Right lobe of liver (tissue), 6 donors: Measurements from ENCODE around the gene RASA2. TPM values are rescaled to one million over a fixed set of nuclear protein-coding genes. Genes with fewer than 3 reads are reported as not detected.

Source experiments
- ATAC-seq, 4 donors: fragments of 200-7000 bp; cut with Tn5 transposase; one replicate each; pipeline ENCODE4 v1.9.1; 2020; ENCODE audit warnings: mild to moderate bottlenecking in 4 of 4, moderate library complexity in 4 of 4
- DNase-seq, 3 donors: peaks; one replicate each; pipeline ENCODE4 v3.0.0-alpha.2; 2020
- H3K27ac ChIP-seq, 3 donors: fragments of 200-600 bp; one replicate each; pipeline ENCODE4 v1.8.0; 2022
- H3K27me3 ChIP-seq, 2 donors: fragments of 200-600 bp; one replicate each; pipeline ENCODE4 v1.8.0; 2022
- H3K36me3 ChIP-seq, 4 donors: fragments of 200-600 bp; sonication (generic) in 1 of 4; one replicate each; pipeline versions ENCODE4 v1.5.1 to v1.8.0; 2017 to 2022; ENCODE audit warnings: control low read depth in 1 of 4
- H3K4me1 ChIP-seq, 4 donors: fragments of 200-600 bp; sonication (generic) in 1 of 4; one replicate each; pipeline versions ENCODE4 v1.5.1 to v1.8.0; 2017 to 2022; ENCODE audit warnings: control low read depth in 1 of 4
- H3K4me3 ChIP-seq, 3 donors: fragments of 200-600 bp; one replicate each; pipeline ENCODE4 v1.8.0; 2022
- H3K9me3 ChIP-seq, 4 donors: fragments of 200-600 bp; sonication (generic) in 1 of 4; one replicate each; pipeline versions ENCODE4 v1.5.1 to v1.8.0; 2017 to 2022; ENCODE audit warnings: control low read depth in 1 of 4
- POLR2A ChIP-seq: fragments of 450-650 bp; IDR thresholded peaks from one replicate; pipeline ENCODE4 v1.6.1; 2017; ENCODE audit warnings: antibody characterized with exemption, mild to moderate bottlenecking
- WGBS: methylation state at CpG from one replicate; pipeline ENCODE4 v1.1.6; 2018; ENCODE audit warnings: low coverage, low lambda C conversion rate; ENCODE audit not compliant: insufficient coverage; ENCODE audit errors: missing lambda C conversion rate; 5-methylcytosine and 5-hydroxymethylcytosine counted together
- intact Hi-C, 2 donors: fragments of 100-400 bp; cut with DNase I; formaldehyde crosslinking; loops; one replicate each; pipeline versions ENCODE4 v1.11.2 to v1.14.1; 2022
- total RNA-seq, 6 experiments: library from RNA; depleted of rRNA in 2 of 6; stranded (reverse); fragments of >200 nt in 2 of 6; fragmentation: NEBNext Ultra II Directional in 3 of 6; extraction: Animal tissue kit (Norgen Biotek cat#: 25700) in 3 of 6; gene quantifications; one replicate each; pipeline versions ENCODE4 v1.1.0 to v1.2.4, GENCODE V29; 2016 to 2023
- TF ChIP-seq, protein P1 (sequence below), 4 donors: fragments of 200-600 bp in 3 of 4; fragments of 450-650 bp in 1 of 4; IDR thresholded peaks; one replicate each; pipeline versions ENCODE4 v1.5.1 to v1.8.0; 2016 to 2022; ENCODE audit warnings: antibody characterized with exemption in 4 of 4, mild to moderate bottlenecking in 2 of 4
- donor health status: DM: no; HTN: yes; CAD: no.
- donor health status: DM: no; HTN: no; CAD: no.
- donor health status: DM: no; HTN: no; CAD: no.
- donor health status: DM: no; HTN: yes; CAD: no.
- donor health status: DM: no; HTN: yes; CAD: no.

RASA2 gene
- total RNA-seq, 6 experiments from 2014 or later: 3.5 to 7.9 (median 5.5) TPM

GRCh38 chr3:141507392-141508066 lies 20.7 kb downstream of the RASA2 start:
- Histone ChIP-seq H3K36me3 (no peaks in the 10 kb centered on the region), H3K9me3 (no peaks in the 10 kb centered on the region), H3K4me1 (no peaks in the 10 kb centered on the region), H3K27me3 (no peaks in the 10 kb centered on the region), H3K27ac (no peak overlapping the region), H3K4me3 (no peak overlapping the region)
- TF ChIP-seq, protein P1, sequence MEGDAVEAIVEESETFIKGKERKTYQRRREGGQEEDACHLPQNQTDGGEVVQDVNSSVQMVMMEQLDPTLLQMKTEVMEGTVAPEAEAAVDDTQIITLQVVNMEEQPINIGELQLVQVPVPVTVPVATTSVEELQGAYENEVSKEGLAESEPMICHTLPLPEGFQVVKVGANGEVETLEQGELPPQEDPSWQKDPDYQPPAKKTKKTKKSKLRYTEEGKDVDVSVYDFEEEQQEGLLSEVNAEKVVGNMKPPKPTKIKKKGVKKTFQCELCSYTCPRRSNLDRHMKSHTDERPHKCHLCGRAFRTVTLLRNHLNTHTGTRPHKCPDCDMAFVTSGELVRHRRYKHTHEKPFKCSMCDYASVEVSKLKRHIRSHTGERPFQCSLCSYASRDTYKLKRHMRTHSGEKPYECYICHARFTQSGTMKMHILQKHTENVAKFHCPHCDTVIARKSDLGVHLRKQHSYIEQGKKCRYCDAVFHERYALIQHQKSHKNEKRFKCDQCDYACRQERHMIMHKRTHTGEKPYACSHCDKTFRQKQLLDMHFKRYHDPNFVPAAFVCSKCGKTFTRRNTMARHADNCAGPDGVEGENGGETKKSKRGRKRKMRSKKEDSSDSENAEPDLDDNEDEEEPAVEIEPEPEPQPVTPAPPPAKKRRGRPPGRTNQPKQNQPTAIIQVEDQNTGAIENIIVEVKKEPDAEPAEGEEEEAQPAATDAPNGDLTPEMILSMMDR (IDR thresholded peaks at IDR 0.05): no peak
- TF ChIP-seq POLR2A: no peak
- DNase-seq: no peak
- ATAC-seq: no peak
- intact Hi-C loops: no loop called here
- WGBS: 91% methylated on average over 3 of the region's 3 CpGs

- Histone ChIP-seq H3K27me3 (no peaks in the 10 kb centered on the region), H3K4me3 (no peak overlapping the region), H3K4me1 (no peaks in the 10 kb centered on the region), H3K36me3 (no peaks in the 10 kb centered on the region), H3K9me3 (no peaks in the 10 kb centered on the region), H3K27ac (no peak overlapping the region)
- WGBS: 83% methylated on average over 3 of the region's 3 CpGs
- DNase-seq: no peak
- TF ChIP-seq POLR2A: no peak
- TF ChIP-seq, protein P1 (IDR thresholded peaks at IDR 0.05): no peak
- no peak for ATAC-seq
- intact Hi-C loops: no loop called here
These were observed 21.2 kb downstream of the RASA2 start for GRCh38 chr3:141508067-141508436.

- Histone ChIP-seq H3K27ac (no peak overlapping the region), H3K27me3 (no peaks in the 10 kb centered on the region), H3K4me3 (no peak overlapping the region), H3K4me1 (no peaks in the 10 kb centered on the region), H3K36me3 (no peaks in the 10 kb centered on the region), H3K9me3 (no peaks in the 10 kb centered on the region)
- intact Hi-C loops: no loop called here
- 70% methylated on average over 4 of the region's 4 CpGs for WGBS
- DNase-seq: no peak
- TF ChIP-seq, protein P1 (IDR thresholded peaks at IDR 0.05): no peak
- no peak for TF ChIP-seq POLR2A
- ATAC-seq: no peak
These were observed 24.5 kb downstream of the RASA2 start for GRCh38 chr3:141511361-141511760.

DNA sequence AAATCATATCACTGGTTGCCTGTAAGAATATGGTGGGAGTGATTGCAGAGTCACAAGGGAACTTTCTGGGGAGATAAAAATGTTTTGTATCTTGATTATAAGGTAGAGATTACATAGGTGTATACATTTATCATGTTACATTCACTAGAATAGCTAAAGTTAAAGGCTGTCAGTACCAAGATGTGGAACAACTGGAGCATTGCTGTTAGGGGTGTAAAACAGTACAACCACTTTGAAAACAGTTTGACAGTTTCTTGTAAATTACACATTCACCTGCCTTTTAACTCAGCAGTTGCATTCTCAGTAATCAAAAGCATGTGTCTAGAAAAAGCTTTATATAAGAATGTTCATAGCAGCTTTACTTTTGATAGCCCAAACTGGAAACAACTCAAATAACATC lies 27.6 kb downstream of the RASA2 start:
- ATAC-seq: no peak
- Histone ChIP-seq H3K4me1 (no peaks in the 10 kb centered on the region), H3K4me3 (no peak overlapping the region), H3K27ac (no peak overlapping the region), H3K36me3 (peaks cover 0 to 3% (median 2%) of the 10 kb centered on the region in 4 donors), H3K9me3 (no peaks in the 10 kb centered on the region), H3K27me3 (no peaks in the 10 kb centered on the region)
- TF ChIP-seq, protein P1 (IDR thresholded peaks at IDR 0.05): no peak
- no peak for TF ChIP-seq POLR2A
- intact Hi-C loops: no loop called here
- DNase-seq: no peak

- no peaks in the 10 kb centered on the region for H3K4me1 ChIP-seq
- peaks cover 0 to 3% (median 2%) of the 10 kb centered on the region in 4 donors for H3K36me3 ChIP-seq
- no peak for TF ChIP-seq POLR2A
- TF ChIP-seq, protein P1 (IDR thresholded peaks at IDR 0.05): no peak
- intact Hi-C loops: no loop called here
- ATAC-seq (no peak), DNase-seq (no peak)
- WGBS: 77% methylated on average over 3 of the region's 3 CpGs
- H3K4me3 ChIP-seq: no peak overlapping the region
- no peak overlapping the region for H3K27ac ChIP-seq
- H3K27me3 ChIP-seq: no peaks in the 10 kb centered on the region
- H3K9me3 ChIP-seq: no peaks in the 10 kb centered on the region
These were observed 32.8 kb downstream of the RASA2 start for GRCh38 chr3:141519587-141519986.
